ENCODE data around the gene CXCL1. TPM values are rescaled to one million over a fixed set of nuclear protein-coding genes. Genes with fewer than 3 reads are reported as not detected.
A peak's percentile ranks its signal among the peaks of the same experiment; 100 is the strongest.

CXCL1 gene
- total RNA-seq, 4 donors from 2014 or later: 0.89 to 1.6 (median 1.3) TPM

DNA sequence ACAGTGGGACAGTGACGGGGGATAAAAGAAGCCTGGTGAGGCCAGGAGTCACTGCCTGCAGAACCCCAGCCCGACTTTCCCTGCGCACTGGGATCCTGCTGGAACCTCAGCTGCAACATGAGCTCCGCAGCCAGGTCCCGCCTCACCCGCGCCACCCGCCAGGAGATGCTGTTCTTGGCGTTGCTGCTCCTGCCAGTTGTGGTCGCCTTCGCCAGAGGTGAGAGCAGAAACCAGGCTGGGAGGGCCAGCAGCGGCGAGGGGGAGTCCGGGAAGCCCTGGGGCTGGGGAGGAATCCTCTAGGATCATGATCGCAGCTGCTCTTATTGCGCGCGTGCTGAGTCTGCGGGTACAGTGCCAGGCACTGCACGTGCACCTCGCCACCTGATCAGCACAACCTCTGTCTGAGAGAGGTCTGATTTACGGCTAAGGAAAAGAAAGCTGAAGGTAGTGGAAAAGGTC, 15.9 kb upstream of the CXCL1 start, which contains the start of gene PF4V1:
PF4V1 (plus strand) TSS at position 51 of the 459 bp plus-strand sequence; CDS start at position 118, 67 bp downstream.
- TF ChIP-seq POLR2A (IDR thresholded peaks at IDR 0.05): no peak
- TF ChIP-seq, protein P1, sequence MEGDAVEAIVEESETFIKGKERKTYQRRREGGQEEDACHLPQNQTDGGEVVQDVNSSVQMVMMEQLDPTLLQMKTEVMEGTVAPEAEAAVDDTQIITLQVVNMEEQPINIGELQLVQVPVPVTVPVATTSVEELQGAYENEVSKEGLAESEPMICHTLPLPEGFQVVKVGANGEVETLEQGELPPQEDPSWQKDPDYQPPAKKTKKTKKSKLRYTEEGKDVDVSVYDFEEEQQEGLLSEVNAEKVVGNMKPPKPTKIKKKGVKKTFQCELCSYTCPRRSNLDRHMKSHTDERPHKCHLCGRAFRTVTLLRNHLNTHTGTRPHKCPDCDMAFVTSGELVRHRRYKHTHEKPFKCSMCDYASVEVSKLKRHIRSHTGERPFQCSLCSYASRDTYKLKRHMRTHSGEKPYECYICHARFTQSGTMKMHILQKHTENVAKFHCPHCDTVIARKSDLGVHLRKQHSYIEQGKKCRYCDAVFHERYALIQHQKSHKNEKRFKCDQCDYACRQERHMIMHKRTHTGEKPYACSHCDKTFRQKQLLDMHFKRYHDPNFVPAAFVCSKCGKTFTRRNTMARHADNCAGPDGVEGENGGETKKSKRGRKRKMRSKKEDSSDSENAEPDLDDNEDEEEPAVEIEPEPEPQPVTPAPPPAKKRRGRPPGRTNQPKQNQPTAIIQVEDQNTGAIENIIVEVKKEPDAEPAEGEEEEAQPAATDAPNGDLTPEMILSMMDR (IDR thresholded peaks at IDR 0.05): no peak
- peak in 1 of 2 donors; percentile 82 for DNase-seq (ENCODE audit: low spot score in 2 of 2)
- H3K4me3 ChIP-seq (ENCODE audit: low read depth, poor library complexity, severe bottlenecking): no peak within 1 kb of the TSS

DNA sequence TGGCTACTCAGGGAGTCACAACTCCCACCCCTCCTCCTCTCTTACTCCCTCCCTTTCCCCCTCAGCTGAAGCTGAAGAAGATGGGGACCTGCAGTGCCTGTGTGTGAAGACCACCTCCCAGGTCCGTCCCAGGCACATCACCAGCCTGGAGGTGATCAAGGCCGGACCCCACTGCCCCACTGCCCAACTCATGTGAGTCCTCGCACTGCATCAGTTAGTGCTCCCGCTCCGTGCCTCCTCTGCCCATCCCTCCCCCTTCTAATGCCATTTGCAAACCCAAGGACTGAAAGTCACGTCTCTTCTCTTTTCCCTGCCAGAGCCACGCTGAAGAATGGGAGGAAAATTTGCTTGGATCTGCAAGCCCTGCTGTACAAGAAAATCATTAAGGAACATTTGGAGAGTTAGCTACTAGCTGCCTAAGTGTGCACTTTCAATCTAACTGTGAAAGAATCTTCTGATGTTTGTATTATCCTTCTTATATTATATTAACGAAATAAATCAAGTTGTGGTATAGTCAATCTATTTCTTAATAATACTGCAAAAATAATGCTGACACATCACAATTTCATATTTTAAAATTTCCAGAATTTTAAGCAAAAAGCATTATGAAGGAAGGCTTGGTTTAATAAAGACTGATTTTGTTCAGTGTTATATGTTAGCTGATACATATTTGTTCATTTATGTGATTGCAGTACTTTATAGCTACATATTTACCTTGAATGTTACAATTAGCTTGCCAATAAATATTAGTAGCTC, 15.3 kb upstream of the CXCL1 start:
- no peak overlapping the region for H3K4me3 ChIP-seq (ENCODE audit: low read depth, poor library complexity, severe bottlenecking)
- intact Hi-C loops (cut with DNase I; ENCODE audit: low total_unique reads): no loop called here
- DNase-seq (ENCODE audit: low spot score in 2 of 2): no peak
- TF ChIP-seq POLR2A (IDR thresholded peaks at IDR 0.05): no peak
- TF ChIP-seq, protein P1 (IDR thresholded peaks at IDR 0.05): no peak
- WGBS, 2 donors: 21 to 29% methylated on average over 8 of the region's 8 CpGs

More for the DNA sequence above, 15.9 kb upstream of the CXCL1 start, which contains the start of gene PF4V1:
- intact Hi-C loops (cut with DNase I; ENCODE audit: low total_unique reads): no loop called here
- WGBS, 2 donors: 8 to 15% methylated on average over 20 to 22 of the region's 22 CpGs

DNA sequence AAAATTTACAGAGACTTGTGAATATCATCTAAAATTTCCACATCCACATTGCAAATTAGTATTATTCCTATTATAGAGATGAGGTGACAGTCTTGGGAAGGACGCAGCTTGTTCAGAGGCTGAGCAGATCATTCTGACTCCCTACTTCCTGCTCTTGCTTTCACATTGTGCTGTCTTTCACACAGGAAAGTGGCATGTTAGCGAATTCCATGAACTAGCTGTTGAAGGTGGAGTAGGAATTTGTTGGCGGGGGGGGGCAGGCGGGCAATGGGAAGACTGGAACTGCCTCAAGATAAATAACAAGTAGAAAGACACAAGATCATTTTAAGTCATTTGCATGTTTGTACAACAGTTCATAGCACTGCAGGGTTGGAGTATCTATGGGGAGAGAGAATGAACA, 13.8 kb upstream of the CXCL1 start:
- no peak for TF ChIP-seq POLR2A (IDR thresholded peaks at IDR 0.05)
- TF ChIP-seq, protein P1 (IDR thresholded peaks at IDR 0.05): no peak
- DNase-seq (ENCODE audit: low spot score in 2 of 2): no peak
- intact Hi-C loops (cut with DNase I; ENCODE audit: low total_unique reads): no loop called here
- 51 to 57% methylated on average over 4 of the region's 4 CpGs for WGBS, 2 donors
- no peak overlapping the region for H3K4me3 ChIP-seq (ENCODE audit: low read depth, poor library complexity, severe bottlenecking)

DNA sequence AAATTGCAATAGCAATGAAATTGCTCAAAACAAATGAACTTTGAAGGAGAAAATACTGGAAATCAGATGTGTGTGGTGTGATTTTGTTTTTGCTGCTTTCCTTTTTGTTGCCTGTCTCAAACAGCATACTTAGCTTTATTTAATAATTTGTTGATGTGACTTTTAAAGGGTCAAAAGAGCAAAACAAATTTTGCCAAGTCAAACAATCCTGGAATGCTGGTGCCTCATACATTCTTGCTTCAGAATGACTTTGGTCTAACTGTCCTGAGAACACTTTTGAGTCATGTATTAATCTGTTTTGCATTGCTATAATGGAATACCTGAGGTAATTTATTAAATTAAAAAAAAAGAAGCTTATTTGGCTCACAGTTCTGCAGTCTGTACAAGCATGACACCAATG, 12.7 kb upstream of the CXCL1 start:
- TF ChIP-seq POLR2A (IDR thresholded peaks at IDR 0.05): no peak
- TF ChIP-seq, protein P1 (IDR thresholded peaks at IDR 0.05): no peak
- intact Hi-C loops (cut with DNase I; ENCODE audit: low total_unique reads): no loop called here
- H3K4me3 ChIP-seq (ENCODE audit: low read depth, poor library complexity, severe bottlenecking): no peak overlapping the region
- no peak for DNase-seq (ENCODE audit: low spot score in 2 of 2)

DNA sequence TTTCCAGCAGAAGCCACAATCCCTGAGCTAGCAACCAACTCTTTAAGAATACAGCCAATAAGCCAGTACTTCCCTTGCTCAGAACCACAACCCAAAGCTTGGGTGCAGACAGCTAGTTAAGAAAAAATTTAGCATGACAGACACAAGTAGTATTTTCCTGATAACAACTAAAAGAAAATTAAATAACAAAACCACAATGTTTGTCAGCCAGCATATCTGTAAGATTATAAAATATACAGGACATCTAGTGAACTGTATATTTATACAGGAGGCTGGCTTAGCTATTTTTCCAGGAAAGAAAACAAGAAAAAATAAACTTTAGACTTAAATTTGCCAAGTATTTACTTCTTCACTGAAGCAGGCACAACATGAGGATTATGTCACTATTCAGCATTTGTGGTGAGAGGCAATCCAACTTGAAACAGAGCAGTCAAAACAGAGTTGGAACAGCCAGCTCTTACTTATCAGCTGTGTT, 9.5 kb upstream of the CXCL1 start:
- no peak overlapping the region for H3K4me3 ChIP-seq (ENCODE audit: low read depth, poor library complexity, severe bottlenecking)
- TF ChIP-seq, protein P1 (IDR thresholded peaks at IDR 0.05): no peak
- no peak for TF ChIP-seq POLR2A (IDR thresholded peaks at IDR 0.05)
- DNase-seq (ENCODE audit: low spot score in 2 of 2): no peak
- intact Hi-C loops (cut with DNase I; ENCODE audit: low total_unique reads): no loop called here

Data from lower leg skin (tissue), 4 donors.